SIG-M5 treated with dmso at 0.1 percent for 504 hours (cell line): ENCODE measurements around the gene PRKX.
"Not testable (repeated sequence)": the region's sequence is repeated elsewhere in the genome, so short reads cannot be mapped to it uniquely, and the experiment has no call there.

ENCODE experiments used
- DNase-seq: peaks from one replicate; lab custom pipeline; 2025; ENCODE audit not compliant: unreplicated experiment; lab: John Stamatoyannopoulos, UW

PRKX gene

DNA sequence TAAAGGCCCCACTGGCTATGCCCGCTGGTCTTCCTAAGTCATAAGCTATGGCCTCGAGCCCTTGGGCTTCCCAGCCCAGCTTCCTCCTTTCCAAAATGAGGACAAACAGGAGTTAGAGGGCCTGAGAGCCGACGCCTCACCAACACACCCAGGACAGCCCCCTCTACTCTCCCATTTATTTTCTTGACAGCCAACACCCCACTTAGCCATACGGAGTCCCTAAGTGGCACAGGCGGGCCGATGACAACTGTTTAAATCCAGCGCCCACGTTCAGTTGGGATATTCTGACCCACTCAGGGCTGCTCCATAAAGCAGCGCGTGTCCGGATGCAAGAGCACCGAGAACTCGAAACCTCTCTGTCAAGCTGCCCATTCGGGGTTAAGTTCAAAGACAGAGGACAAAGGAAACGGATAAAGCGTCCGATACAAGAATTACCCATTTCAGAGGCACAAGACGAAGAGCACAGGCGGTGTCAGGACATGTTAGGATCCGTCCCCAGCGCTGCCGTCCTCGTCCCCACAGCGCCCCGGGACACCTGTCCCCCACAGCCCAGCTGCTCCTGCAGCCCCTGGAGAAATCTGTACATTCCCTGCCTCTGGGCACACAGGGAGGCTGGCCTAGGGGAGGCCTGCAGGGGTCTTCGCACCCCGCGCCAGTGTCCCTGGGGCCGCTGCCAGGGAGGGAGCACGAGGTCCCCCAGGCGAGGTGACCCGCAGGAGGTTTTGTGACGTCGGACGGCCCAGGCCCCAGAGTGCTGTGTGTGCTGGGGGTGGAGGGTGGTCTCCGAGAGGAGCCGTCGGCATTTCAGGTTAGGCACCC is 1.2 kb downstream of the PRKX start:
- no peak for DNase-seq

DNA sequence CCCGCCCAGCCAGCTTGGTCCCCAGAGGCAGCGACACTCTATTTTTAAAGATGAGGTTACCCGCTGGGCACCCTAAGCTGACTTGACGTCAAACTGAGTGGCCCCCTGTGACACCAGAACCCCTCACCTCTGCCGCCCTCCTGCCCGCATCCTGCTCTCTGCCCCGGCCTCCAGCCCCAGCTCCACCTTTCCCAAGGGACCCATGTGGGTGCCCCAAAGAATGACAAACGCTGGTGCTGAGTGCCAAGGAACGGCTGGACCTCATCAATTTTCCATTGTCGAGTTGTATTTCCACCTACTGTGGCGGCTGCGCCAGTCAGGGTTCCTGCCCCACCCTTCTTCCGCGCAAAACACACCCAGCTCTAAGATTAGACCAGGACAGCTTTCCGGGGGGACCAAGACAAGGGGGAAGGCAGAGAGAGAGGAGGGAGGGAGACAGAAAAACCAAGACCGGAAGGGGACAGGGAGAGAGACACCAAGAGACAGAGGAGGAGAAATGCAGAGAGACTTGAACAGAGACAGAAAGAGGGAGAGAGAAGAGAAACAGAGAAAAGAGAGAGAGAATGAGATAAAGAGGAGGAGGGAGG is 2.0 kb downstream of the PRKX start:
- DNase-seq, result peak; percentile 50

DNA sequence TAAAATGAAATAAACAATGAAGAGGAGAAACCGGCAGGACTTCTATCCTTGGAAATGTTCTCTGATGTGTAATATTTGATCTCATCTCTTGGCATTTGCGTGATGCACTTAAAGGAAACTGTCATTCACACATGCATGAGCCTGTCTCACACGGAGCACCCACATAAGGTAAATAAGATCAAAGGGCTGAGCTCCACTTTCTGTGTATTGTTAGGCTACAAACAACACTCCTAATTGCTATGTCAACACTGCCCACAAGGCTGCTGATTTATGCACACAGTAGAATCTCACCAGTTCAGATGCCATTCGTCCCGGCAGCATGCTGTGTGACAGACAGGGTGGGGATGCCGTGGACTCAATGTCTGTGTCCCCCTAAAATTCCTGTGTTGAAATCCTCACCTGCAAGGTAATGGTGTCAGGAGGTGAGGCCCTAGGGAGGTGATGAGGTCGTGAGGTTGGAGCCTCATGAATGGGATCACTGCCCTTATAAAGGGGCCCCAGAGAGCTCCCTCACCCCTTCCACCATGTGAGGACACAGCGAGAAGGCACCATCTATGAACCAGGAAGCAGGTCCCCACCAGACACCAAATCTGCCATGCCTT is 5.7 kb downstream of the PRKX start:
- DNase-seq, result not testable (repeated sequence)

DNA sequence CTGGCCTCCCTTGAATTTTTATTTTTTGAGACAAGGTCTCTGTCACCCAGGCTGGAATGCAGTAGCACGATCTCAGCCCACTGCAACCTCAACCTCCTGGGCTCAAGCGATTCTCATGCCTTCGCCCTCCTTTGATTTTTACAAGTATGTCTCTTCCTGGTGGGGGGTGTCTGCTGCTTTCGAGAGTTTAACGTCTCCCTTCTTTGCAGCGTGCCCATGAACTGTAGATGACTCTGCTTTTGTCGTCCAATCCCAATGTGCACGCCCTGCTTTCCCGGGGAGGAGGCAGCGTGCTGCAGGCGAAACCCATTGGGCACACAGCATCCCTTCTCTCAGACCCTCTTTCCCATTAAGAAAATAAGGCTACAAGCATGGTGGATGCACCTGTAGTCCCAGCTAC is 7.0 kb downstream of the PRKX start:
- no peak for DNase-seq

DNA sequence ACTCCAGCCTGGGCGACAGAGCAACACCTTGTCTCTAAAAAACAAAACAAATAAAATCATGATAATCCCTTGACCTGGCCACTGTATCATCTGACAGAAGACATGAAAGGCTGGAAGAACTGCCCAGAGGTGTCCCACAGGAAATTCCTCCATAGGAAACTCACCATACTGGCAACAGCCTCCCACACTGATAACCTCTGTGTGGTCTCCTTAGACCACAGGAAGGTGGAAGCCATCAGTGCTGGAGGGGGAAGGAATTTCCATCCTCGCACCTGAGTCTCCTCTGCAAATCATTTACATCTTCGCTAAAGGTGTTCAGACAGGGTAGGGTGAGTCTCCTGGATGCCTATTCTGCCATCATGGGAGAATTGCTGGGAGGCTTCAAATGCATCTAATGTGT is 10.2 kb downstream of the PRKX start:
- not testable (repeated sequence) for DNase-seq

DNA sequence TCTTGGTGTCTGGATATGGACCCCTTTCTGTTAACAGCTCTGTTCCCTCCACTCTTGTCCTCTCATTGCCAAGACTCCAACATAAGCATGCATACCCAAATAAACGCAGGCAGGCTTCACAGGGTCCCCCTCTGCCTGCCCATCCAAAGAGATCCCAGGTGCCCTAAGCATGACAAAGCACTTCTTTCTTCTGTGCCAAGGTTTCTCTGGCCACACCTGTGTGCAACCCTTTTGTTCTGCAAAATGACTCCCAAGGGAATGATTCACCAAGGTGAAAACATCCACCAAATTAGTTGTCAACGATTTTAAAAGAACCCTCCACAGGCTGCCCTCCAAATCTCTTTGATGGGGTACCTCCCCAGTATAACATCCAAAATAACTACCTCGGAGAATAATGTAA is 11.4 kb downstream of the PRKX start:
- DNase-seq, result not testable (repeated sequence)

DNA sequence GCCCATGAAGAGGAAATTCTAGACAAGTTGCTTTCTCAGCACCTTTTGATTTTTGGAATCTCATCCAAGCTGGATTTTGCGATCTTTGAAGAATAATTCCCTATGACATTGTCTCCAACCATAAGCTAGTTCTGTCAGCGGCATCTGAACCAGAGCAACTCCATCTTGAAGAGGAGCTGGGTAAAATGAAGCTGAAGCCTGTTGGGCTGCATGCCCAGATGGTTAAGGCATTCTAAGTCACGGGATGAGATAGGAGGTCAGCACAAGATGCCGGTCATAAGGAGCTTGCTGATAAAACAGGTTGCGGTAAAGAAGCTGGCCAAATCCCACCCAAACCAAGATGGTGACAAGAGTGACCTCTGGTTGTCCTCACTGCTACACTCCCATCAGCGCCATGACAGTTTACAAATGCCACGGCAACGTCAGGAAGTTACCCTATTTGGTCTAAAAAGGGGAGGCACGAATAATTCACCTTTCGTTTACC is 12.0 kb downstream of the PRKX start:
- not testable (repeated sequence) for DNase-seq

DNA sequence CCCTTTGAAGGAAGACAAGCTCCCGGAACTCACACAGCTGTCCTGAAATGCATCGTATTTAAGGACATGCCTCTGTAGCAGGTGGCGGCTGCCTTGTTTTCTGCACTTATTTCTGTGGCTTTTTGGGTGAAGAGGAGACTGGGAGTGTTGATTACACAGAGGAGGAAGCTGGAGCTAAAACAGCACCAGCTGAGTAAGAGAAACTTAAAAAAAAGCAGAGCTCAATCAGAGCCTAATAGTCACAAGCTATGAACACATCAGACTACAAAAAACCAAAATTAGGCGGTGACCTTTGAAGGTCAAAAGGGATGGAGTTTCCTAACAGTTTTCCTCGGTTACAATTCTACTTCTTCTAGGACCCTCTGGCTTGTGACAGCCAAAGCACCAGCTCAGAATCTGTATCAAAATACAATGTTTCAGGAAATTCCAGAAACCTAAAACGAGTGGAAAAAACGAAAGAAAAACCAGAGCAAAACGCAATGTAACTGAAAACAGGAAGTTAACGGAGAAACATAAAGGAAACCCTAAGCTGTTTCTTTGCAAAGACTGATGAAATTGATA is 13.5 kb downstream of the PRKX start:
- DNase-seq, result peak; percentile 27

DNA sequence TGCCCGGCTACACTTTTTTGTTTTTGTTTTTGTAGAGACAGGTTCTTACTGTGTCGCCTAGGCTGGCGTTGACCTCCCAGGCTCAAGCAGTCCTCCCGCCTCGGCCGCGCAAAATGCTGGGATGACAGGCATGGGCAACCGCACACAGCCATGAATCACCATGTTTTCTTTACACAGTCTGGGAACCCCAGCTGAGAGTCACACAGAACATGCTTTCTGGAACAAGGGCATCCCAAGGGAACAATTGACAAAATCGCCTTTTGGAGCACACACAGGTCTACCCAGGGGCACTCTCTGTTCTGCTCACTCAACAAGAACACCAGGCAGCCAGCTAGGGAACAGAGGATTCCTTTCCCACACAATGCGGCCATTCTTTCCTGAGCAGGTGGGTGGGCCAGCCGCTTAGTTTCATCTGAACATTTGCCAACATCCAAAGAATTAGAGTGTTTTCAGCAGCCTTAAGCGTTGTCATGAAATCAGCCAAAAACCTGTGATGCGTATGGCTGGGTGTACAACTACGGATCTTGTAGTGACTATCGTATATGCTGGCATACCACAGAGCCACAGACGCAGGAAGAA is 15.7 kb downstream of the PRKX start:
- DNase-seq, result no peak

DNA sequence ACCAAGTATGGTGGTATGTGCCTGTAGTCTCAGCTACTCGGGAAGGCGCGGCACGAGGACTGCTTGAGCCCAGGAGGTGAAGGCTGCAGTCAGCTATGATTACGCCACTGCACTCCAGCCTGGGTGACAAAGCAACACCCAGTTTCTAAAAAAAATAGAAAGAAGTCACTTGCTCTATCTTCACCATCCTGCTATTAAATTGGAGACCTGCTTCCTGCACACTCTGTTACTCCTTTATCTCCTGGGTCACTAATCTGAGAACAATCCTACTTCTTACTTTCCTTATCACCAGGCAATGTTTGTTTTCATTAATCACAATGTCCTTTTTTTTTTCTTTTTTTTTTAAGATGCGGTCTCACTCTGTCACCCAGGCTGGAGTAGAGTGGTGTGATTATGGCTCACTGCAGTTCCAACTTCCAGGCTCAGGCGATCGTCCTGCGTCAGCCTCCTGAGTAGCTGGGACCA is 16.2 kb downstream of the PRKX start:
- DNase-seq, result peak; percentile 59

DNA sequence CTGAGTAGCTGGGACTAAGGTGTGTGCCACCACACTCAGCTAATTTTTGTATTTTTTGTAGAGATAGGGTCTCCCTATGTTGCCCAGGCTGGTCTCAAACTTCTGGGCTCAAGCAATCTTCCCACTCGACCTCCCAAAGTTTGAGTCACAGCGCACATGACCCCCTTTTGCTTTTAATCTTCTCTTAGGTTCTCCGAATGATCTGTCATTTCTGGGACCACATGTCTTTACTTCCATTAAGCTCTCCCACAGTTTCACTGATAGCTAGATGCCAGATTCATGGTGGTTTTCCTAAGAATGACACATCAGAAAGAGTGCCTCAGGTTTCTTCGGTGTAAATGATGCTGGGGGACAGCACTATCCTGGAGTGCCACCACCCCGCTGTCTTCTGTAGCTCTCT is 17.9 kb downstream of the PRKX start:
- no peak for DNase-seq

DNA sequence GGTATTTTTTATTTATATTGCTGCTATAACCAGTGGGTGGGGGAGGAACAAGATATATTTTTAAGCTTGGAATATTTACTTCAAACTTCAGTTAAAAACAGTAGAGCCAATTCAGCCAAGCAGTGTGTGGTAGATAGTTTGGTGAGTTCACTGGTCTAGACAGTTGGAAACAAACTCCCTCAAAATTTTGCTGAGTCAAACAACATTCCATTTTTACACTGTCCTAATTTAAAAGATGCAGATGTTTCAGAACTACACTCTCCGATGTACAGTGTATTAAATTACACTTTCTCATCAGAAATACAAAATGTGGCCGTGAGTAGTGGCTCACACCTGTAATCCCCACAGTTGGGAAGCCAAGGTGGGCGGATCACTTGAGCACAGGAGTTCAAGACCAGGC is 23.3 kb downstream of the PRKX start:
- no peak for DNase-seq

DNA sequence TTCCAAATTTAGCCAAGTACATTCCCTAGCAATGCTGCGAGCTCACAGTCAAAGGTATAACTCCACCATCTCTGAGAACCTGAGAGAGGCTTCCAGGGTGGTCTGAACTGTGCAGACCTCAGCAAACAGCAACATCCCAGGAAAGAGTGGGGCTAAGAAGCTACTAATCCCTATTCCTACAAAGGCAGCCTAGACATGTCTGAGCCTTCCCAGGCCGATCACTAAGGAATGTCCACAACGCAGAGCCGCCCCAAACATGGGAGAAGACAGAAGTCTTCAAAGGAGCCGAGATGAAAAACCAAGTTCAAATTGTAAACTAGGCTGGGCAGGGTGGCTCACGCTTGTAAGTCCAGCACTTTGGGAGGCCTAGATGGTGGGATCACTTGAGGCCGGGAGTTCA is 30.2 kb downstream of the PRKX start:
- not testable (repeated sequence) for DNase-seq

DNA sequence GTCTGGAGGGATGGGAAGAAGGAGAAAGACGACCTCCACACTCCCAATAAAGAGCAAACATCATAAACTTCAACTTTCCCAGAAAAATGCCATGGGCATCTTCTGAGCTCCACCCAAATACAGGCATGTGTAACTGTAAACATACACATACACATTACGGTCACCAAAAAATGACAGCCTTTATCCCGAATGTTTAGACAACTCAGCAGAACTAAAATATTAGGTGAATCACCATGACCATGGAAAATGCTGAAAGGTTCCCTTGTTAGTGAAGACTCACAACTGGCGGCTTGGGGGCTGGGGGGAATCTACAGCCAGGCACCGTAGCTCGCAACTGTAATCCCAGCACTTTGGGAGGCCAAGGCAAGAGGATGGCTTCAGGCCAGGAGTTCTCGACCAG is 33.0 kb downstream of the PRKX start:
- DNase-seq, result no peak

DNA sequence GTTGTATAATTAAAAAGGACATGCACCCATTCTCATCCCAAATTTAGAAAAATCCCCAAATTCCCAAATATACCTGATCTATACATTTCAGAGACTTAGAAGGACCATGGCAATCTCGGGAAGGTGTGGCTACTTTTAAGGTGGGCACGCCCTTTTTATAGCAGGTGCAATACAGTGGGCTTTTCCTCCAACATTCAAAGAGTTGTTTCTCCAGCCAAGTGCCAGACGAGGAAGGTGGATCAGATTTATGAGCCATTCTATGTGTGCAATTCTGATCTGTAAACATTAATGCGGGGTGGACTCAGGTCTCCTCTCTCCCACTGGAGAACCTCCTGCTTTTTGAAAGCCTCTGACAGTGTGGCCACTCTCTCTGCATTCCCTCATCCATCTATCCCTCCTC is 33.8 kb downstream of the PRKX start:
- no peak for DNase-seq

DNA sequence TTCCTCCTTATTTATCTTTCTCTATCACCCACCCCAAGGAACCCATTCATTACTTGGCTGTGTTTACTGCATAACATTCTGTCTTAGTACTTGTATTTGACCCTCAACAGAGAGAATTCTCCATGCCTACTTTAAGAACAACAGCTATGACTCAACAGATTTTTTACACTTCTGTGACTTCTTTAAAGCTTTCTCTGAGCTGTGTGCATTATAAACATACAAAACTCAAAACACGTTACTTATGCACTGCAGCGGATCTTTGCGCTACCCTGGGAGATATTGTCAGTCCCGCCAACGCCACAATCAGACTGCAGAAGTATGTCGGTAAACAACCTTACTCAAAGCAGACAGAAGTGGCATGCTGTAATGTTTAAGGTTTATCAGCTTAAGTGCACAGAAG is 35.1 kb downstream of the PRKX start:
- DNase-seq, result no peak

DNA sequence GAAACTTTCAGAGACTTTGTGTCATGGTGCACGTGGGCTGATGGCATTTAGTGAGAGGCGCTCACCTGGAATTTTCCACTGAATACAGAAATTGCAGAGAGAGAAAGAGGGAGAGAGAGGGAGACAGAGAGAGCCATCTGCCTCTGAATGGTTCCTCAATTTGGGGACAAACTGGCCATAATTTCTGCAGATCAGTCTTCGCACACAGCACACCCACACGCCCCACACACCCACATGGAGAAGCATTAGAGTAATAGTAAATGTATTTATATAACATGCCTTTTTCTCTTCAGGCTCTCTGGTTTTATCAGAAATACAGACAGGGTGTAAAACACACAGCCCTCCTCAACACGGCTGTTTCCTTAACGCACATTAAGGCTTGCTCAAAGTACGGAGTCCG is 38.6 kb downstream of the PRKX start:
- no peak for DNase-seq

DNA sequence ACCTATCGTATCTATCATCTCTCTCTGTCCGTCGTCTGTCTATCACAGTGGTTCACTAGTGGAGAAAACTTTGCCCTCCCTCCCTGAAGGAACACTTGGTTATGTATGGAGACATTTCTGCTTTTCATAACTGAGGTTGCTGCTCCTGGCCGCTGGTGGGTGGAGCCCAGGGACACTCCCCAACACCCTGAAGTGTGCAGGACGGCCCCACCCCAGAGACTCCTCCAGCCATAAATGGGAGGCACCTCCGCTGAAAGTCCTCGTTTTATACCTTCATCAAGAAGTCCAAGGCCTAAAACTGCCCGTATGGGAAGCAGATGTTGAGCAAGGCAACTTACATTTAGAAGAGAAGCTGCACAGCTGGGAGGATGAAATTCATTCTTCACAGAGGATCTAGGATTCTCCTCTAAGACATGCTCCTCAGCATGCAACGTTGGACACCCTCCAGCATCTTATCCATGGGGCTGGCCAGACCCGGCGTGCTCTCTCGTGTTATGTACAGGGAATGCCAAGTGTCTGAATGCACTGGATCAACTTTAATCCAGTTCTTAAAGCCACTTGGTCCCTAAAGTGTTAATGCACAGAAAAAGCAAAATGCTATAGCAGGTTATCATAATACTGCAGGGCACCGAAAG is 43.5 kb downstream of the PRKX start:
- no peak for DNase-seq

DNA sequence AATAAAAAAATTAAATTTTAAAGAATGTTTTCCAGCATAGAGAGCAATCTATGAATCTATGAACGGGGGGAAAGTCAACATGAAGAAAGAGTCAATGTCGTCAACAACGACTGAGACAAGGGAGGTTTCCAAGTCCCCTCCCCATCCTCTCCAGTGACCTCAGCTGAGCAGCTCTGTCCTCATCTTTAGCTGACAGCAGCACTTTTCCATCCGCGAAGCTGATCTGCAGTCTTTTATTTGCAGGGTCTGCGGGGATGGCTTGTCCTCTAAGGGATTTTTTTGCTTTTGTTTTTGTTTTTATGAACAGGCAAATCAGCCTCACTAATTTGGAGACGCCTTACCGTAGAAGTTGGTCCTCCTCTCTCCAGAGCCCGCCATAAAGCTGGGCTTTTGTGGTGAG is 46.5 kb downstream of the PRKX start:
- DNase-seq, result no peak

DNA sequence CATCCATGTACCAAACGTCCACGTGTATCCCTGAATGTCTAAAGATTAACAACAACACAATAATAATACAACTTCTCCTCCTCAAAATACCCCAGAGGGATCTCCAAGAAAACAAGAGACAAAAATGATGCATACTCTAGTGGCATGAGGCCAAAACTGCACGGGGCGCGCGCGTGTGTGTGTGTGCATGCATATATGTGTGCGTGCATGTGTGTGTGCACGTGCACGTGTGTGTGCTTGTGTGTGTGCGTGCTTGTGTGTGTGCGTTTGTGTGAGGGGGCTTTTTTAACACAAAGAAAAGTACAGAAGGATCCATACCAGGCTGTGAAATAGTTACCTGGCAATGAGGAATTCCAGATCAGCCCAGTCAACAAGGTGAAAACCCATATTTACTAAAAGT is 48.5 kb downstream of the PRKX start:
- DNase-seq, result no peak
